Fibroblast of gingiva (primary cell): Measurements from ENCODE around the gene SGSM2.

Source experiments
- DNase-seq: peaks from one replicate; pipeline ENCODE4 v3.0.0-alpha.2; 2011; ENCODE audit warnings: low read depth

SGSM2 gene

DNA sequence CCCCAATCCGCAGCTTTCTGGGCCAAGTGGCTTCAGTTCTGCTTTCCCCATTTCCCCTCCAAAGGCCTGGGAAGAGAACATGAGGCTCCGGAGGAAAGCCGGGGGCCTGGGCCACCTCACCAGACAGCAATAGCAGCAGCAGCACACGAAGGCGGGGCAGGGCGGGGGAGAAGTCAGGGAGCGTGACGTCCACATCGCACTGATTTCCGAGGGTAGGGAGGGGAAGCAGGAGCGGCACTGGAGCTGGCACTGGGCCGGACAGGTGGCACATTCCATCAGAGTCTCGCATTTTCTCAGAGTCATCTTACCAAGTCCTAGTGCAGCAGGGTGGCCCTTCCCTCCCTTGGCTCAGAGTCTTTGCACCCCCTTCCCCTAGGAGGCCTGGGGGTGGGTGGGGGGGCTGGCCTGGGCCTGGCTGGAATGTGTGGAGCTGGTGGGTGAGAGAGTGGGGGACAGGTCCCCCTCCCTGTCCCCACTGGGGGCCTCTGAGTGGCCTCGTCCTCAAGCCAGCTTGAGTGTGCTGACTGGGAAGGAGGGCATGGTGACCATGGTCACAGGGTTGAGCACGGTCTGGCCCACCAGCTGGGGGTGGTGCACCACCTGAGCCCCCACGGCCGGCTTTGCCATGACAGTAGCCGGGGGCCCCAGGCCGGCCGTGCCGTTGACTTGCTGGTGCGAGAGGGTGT, 49.2 kb downstream of the SGSM2 start:
- DNase-seq = no peak

DNA sequence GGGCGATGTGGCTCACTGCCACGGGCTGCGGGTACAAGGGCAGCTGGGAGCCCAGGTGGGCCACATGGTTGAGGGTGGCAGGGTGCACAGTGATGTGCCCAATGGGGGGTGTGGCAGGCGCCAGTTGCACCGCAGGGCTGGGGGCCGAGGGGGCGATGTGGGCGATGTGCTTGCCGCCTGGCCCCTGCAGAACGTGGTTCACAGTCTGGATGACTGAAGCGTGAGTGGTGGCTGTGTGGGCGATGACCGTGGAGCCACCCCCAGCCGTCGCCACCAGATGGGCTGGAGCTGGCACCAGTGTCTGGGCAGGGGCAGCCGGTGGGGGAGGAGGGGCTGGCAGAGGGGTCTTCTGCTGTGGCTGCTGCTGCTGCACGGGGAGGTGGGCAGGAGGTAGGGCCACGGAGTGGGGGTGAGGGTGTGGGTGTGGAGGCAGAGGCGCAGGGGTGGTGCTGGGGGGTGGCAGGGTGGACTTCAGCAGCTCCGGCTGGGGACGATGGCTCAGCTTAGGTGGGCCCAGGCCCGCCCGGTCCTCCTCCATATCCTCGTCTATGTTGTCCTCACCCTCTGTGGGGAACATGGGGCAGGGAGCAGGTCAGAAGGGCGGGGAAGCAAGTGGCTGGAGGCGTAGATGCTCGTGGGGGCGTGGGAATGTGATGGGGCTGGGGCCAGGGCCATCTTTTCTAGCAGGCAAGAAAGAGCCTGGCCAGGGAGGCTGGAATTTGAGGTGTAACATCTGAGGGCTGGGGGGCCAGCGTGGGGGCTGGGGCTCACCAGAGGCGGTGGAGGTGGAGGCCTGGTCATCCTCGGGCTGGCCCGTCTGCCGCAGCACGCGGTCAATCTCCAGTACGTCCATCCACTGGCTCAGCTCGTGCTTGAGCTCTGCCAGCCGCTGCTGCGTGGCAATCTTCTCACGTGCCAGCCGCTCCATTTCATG, 50.1 kb downstream of the SGSM2 start:
- no peak for DNase-seq

DNA sequence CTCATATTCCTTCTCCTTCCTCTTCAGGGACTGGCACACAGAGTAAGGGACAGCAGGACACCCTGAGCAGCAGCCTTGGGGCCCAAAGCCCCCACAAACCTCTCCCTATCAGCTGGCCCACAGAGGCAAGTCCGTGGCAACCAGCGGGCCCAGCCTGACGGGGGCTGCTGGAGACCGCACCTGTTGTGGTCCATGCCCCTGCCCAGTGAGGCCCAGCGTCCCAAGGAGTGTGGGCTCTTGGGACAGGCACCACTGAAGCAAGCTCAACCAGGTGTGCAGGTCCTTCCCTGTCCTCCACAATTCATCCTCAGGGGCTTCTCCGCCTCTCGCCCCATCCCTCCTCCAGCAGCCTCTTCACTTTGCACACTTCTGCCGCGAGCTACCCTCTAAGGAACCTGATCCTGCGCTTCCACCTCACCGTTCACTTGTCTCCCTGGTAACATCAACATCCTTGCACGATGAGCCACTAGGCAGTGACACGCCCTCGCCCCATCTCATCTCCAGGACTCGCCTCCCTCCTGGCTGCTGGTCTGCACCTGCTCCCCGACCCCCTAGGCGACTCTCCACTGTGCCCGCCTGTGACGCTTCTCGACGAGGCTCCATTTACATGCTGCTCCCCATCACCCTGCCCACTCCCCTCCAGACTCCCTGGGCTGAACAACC, 50.9 kb downstream of the SGSM2 start:
- no peak for DNase-seq

DNA sequence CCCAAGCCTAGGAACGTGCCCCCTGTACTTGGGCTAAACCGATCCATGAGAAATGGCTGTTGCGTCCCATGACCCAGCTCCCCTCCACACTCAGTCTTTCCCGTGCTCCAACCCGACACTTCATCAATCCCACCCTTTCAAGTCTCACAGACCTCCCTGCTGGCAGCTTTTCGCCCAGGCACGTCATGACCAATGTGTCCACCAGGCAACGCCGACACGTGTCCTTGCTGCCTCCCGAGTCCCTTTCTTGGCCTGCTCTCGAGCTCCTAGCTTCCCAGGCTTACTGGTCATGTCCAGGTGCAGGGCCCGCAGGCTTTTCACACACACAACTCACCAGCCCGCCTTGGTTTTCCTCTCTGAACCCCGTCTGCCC, 51.4 kb downstream of the SGSM2 start:
- DNase-seq = no peak

DNA sequence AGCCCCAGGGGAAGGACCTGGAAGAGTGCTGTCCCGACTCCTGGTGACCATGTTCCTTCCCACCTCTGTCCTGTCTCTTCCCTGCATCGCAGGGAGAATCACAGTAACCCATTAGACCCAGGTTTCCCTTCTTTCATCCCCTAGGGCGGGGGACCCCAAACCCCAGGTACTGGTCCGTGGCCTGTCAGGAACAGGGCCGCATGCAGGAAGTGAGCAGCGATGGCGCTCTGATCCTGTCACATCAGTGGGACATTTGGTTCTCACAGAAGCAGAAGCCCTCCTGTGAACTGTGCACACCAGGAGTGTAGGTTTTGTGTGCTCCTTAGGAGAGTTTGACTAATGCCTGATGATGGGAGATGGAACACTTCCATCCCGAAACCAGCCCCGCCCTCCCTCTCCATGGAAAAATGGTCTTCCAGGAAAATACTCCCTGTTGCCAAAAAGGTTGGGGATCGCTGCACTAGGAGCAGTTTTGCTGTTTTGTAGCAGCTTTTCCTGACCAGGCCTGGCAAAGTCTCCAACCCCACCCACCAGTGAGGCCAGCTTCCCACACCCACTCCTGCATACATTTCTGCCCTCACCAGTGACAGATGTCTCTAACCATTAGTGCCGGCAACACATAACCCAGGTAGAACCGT, 53.0 kb downstream of the SGSM2 start:
- DNase-seq = no peak

DNA sequence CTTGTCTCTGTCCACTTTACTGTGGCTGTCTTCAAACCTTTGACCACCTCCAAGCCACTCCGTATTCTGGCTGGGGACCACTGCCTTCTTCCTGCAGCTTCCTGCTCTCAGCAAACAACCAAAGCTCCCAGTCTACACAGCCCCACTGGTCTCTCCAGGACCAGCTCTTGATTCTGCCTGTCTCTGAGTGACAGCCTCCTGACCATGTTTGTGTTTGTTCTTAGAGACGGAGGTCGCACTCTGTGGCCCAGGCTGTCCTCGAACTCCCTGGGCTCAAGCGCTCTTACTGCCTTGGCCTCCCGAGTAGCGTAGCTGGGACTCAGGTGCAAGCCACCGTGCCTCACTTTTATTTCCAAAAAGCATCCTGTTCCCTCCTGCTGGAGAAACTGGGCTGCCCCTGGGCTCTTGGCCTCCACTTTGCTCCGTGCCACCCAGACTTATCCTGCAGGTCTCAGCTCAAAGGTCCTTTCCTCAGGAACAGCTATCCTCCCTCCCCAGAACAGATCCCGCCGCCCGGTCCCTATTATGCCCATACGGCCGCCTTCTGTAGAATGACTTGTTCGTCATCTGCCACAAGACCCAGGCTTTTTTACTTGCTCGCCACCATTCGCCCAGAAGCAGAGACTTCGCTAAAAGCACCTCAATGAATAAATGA, 54.4 kb downstream of the SGSM2 start:
- DNase-seq = no peak

DNA sequence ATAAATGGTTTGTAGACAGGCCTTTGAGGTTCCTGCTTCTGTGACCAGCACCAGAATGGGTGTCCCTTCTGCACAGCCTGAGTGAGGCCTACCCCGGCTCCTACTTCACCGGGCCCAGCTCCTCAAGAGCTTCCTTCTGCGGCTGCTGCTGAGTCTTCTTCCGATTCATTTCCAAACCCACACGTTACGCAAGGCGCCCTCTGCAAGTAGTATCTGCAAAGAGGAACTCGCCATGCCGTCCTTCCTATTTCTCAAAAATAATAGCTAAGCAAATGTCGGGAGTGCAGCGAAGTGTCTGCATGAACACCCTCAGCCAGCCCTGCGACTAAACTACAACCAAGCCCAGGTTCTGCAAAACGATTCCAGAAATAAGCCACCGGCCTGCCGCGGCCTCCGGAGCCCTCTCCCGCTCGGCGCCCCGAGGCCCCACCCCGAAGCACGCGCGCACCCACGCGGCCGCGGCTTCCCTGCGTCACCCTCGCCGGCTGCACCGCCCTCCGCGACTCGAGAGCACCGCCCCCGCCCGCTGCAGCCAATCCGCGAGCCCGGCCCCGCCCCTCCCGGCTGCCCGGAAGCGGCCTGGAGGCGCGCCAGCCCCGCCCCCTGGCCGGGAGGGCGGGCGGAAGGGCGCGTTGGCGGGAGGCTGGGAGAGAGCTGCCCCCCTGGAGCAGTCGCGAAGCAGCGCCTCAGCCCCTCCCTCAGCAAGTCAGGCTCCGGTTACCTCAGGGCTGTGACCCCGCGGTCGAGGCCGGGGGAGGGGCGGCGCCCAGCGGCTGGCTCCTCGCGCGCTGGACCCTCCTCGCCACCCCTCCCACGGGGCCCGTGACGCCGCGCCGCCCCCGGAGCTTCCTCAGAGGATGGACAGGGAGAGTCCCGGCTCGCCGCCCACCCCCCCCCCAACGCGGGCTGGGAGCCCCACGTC, 55.2 kb downstream of the SGSM2 start:
- peak; percentile 95 for DNase-seq

DNA sequence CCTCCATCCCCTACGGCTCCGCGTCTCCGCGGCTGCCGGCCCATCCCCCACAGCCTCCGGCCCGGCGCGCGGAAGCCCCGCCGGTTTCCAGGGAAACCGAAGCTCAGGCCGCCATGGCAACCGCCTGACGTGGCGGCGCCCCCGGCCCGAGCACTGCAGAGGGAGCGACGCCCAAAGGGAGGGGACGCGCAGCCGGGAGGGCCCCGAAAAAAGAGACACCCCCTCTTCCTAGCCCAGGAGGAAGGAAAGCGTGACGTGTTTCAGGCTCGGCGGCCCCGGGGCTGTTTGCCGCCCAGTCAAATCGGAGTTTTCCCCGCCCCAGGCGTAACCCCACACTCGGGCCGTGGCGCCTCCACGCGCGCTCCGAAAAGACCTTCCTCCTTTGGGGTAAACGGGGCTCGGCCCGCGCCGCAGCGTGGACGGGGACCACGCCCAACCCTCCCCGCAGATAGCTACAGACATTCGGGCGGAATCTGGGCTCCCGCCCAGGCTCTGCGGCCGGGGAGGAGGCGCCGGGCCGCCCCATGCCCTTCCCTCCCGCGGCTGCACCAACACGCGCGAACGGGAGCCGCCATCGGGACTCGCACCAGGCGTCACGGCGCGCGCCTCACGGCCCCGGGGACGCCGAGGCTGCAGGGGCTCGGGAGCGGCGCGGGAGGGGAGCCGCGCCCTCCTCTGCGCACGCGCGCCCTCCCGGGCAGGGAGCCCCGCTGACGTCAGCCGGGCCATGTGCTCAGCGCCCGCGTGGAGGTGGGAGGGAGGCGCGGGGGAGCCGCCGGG, 56.1 kb downstream of the SGSM2 start:
- peak; percentile 79 for DNase-seq

DNA sequence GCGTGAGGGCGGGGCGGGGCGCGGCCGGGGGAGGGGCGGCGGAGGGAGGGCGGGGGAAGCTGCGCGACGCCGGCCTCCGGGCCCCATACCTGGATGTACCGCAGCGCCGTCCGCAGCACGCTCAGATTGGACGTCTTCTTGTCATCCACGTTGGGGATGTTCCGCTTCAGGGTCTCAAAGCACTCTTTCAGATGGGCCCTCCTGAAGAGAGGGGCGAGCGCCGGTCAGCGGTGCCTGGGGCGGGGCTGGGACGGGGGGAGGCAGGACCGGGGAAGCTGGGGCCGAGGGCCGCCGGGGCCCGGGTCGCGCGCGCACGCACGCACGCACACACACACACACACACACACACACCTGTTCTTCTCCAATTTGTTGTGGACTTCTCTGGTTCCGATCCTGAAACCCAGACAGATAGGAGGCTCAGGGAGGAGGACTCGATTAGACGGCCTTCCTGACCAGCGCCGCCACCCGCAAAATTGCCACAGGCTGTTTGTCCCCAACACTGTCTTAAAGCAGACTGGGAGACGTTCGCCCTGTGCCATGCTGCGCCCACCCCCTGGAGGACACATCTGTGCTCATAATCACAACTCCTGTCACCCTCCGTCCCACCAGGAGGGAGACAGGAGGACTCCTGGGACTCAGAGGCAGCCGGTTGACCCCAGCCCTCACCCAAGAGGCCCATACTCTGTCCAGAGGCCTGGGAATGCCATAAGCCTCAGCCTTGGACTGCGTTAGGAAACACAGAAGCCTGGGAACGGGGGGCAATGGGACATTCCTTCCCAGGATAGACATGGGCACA, 56.9 kb downstream of the SGSM2 start:
- DNase-seq = no peak

DNA sequence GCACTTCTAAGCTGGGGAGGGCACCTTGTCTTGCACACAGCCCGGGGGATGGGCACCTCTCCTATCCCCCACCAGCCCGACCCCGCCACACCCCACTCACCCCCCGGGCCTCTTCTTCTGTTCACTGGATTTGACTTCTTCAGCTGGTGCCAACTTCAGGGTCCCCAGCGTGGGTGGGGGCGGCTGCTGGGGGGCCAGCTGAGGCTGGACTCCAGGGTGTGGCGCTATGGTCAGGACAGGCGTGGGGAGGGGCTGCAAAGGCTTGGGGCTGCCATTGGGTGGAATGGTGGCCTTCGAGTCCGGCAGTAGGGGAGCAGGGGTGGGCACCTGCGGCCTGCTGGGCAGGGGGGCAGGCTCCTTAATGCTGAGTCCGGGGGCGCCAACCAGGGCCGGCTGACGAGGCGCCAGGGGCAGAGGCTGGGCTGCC, 57.5 kb downstream of the SGSM2 start:
- DNase-seq = no peak

DNA sequence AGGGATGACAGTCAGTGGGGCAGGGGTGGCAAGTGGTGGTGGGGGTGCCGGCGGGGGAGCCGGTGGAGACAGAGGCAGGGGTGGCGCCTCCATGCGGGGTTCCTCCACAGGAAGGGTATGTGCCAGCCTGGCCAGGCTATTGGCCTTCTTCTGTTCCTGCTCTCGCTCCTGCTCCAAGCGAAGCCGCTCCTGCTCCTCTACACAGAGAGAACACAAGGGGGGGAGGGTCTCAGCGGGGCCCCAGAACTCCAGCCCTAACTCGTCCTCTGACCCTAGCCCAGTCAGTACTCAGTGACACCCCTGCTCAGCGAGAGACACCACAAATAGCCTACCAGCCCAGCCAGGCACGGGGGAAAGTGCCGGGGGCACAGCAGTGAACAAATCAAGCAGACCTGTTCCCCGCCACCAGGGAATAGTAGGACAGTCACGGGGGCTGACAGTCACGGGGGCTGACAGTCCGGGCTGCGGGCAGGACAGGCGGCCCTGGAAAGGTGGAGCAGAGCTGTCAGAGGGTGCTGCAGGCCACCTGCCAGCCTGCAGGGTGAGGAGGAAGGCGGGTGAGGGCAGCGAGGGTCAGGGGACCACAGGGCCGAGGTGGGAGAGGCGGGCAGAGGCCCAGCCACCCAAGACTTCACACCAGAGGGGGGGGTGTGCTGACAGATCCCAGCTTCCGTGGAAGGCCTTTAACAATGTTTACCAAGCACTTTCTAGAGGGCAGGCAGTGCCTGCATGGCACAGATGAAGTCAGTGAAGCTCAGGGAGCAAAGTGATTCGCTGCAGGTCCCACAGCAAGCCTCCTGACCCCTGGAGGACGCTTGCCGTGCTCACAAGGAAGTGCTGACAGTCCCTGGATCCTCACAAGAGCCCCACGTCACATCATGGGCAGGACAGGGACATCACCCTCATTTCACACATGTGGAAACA, 58.2 kb downstream of the SGSM2 start:
- DNase-seq = peak; percentile 58

DNA sequence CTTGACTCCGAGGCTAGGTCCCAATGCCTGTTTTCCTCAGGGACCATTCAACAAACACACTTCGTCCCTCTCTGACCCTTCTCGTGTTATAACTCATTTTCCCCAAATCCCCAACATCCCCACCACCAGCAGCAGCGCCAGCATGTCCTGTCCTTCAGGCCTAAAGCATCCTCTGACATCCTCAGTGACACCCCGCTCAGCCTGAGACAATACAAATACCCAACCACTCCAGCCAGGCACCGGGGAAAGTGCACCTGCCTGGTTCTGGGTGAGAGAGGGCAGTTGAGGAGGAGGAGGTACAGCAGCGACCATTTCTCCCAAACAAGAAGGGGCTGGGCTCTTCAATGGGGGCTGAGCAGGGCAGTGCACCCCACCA, 58.9 kb downstream of the SGSM2 start:
- no peak for DNase-seq

DNA sequence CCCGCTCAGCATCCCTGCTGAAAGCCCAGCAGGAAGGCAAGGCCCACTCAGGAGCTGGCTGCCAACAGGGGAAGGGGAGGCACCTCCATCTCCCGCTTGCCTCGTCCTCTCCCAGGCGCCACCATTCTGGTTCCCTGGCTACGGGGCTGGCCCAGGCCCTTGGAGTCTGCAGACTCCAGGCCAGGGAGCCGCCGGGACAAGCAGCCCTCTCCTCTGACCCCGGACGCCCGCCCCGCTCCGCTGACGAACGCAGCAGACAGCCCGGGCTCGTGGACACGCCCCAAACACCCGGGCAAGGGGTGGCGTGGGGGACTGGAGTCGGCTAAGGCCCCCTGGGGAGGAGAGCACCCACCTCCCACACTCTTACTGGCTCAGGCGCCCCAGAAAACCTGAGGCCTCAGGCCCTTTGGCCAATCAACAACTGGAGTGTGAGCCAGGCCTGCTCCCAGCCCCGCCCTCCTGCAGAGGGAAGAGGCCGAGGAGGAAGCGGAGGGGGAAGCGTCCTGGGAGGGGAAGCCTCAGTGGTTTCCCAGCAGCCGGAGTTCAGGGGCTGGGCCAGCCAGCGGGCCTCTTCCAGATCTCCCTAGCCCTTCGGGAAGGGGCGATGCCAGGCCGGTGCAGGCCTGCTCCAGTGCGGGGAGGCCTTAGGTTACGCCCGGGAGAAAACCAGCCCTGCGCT, 59.4 kb downstream of the SGSM2 start:
- peak; percentile 99 for DNase-seq

DNA sequence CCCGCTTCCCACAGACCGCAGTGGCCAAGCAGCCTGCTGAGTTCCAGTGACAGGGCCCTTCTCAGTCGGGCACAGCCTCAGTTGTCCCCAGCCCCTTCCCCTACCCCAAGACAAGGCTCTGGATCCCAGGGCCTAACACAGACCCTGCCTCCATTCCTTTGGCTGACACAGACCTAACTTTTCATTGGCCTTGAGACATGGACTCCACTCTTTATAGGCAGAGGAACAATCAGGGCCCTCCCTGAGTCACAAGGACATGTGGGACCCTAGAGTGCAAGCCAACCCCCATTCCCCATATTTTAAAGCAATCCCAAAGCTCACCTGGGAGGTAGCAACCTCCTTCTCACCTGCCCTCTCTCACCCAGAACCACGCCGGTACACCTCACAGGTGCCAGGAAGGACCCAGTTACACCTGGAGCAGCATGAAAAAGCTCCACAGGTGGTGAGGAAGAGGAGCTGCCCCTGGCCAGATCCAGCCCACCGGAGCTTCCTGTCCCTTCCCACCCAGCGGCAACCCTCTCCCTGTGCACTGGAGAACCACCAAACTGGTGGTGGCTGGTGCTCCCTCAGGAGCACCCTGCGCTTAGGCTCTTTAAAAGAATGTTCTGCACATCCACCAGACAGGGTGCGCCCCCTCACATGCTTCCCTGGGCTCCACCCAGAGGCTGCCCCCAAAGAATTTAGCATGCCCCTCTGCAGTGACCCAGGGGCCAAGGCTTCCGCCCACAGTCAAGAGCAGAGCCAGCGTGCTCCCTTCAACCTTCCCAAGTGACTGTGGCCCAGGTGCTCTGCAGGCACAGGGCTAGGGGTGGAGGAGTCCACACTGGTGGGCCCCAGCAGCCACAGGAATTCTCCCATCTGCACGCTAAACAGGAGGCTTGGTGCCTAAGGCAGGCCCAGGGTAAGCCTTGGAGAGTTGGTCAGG, 60.2 kb downstream of the SGSM2 start:
- DNase-seq = no peak

DNA sequence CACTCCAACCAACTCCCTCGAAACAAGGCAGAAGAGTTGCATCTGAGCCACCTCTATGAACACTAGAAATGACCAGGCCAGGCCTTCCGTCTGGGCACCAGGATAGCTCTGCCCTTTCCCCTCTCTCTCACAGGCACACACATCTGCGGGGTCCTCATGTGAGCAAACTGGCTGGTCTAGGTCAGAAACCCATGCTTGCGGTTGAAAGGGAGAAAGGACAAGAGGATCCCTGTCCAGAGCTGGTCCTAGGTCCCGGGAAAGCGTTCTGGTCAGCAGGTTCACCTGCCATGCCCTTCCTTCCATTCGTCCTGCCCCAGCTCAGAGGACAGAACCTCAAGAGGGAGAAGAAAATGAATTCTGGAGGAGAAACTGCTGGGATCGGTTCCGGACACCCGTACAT, 60.9 kb downstream of the SGSM2 start:
- no peak for DNase-seq
